HG02981 (cell line): Measurements from ENCODE around the gene R3HCC1L.

Experiments
- ATAC-seq: cut with Tn5 transposase; IDR thresholded peaks from one replicate; pipeline ENCODE4 v1.9.1; 2021; ENCODE audit warnings: mild to moderate bottlenecking, moderate library complexity; ENCODE audit not compliant: unreplicated experiment

The R3HCC1L gene

DNA sequence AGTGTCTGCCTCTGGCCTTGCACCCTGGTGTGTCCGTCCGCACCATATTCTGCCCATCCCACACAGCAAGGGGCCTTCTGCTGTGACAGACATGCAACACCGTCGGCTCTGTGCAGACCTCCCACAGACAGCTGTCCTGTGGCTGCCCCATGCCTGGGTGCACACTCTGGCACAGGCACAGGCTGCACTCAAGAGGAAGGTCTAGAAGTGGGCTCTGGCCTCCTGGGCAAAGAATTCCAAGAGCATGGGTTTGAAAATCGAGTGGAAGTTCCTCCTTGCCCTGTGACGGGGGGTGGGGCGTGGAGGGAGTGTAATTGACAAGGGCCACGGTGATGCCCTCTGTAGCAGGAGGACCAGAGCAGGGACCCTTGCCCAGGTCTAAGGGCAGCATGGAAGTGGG is 137.8 kb downstream of the R3HCC1L start:
- no peak for ATAC-seq

DNA sequence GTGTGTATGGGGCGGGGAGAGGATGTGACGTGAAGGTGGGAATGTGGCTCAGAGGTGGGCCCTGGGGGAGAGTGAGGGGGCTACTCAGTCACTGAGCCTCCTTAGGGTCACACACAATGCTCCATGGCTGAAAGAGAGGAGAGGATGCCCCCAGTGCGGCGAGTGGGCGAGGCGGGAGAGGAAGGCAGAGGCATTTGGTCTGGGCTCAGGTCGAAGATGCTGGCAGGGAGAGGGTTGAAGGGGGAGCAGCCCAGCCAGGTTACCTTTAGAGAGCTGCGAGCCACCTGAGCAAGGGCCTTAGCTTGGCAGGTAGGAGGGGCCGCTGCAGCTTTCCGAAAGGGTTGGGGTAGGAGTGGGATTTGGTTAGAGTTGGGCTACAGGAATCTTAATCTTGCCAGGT is 138.2 kb downstream of the R3HCC1L start:
- no peak for ATAC-seq

DNA sequence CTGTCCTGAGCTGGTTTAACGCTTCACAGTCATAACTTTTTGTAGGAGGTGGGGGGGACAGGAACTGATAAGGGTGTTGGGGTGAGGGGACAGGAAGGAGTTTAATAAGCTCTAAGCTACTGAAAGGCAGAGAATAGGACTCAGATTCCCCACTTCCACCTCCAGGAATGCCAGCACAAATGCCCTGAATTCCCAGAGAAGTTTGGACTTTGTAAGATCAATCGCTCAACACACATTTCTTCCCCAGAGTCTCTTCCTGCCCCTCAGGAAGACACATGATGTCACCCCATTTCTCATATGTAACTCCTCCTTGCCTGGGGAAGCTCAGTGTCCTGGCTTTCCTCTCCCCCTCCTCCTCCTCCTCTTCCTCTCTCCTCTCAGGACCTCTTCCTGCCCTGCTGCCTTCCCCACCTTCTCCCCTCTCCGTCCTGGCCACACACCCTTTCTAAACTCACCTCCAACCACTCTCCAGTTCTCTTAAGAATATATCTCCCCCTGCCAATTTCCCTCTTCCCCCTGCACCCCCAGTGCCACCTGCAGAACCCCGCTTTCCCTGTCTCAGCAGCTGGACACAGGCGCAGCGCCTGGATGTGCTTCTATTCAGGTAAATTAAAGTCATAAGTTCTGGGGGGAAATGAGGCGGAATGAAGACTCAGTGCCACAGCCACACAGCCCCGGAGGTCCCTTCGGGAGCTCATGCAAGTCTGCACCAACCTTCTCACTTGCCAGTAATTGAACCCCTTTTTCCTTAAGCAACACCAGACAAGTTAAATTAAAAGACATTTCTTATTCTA is 138.8 kb downstream of the R3HCC1L start:
- no peak for ATAC-seq

DNA sequence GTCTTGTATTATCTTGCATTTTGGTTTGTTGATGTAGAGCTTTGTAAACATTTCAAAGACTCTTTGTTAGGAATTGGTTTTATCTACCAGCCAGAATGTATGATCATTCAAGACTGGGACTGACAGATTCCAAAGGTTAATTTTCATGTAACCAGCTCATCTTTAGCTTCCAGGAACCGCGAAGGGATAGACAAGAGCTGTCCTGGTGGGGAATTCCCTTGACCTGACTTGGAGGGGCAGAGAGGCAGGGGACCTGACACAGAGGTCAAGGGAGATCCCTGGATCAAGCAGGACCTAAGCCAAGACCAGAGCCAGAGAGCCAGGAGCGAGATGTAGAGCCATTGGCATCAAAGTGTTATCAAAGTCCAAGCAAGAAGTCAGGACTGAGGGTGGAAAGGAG is 140.1 kb downstream of the R3HCC1L start:
- ATAC-seq: no peak

DNA sequence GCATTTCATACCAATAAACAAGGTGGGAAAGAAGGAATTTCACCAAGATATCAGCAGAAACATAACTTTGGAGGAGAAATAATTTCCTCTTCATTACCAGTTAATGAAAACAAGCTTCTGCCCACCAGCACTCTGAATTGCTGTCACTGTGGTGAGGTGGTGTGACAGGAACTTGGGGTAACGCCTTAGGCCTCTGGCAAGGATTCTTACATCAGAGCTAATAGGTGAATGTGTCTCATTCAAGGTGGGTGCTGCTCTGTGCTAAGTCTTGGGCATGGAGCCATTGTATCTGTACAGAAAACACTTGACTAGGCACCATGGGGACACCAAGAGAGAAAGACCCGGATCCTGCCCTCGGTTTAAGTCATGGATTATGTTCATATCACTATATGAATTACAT is 141.9 kb downstream of the R3HCC1L start:
- no peak for ATAC-seq

DNA sequence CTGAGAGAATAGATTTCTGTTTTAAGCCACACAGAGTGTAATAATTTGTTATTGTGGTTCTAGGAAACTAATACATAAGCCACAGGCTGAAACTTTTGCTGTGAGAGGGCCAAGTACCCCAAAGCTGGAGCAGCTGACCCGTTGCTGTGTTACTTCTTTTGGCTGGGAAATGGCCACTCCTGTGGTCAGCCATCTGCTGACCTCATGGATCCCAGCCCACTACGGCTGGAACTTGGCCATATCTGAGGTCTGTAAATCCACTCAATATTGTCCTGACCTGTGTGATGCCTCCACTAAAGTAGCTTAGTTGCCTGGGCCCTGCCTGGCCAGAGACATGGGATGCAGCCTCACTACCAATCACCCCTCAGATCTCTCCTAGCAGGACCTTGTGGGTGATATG is 151.0 kb downstream of the R3HCC1L start:
- no peak for ATAC-seq

DNA sequence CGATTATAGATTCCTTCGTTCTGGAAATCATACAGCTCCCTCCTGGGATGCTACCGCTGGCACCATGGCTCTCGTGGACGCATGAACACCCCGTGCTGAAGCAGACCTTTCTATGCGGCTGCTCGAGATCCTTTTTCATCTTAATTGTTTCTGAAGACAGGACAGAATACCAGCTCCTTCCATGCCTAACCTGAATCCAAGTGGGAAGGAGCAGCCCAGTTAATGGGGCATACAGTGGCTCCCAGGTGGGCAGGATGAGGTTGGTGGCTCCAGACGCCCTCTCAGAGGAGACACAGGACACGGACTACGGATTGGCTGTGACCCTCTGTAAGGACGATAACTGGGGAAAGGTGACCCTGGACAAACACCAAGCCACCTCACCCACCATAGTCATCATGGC is 152.0 kb downstream of the R3HCC1L start:
- no peak for ATAC-seq

DNA sequence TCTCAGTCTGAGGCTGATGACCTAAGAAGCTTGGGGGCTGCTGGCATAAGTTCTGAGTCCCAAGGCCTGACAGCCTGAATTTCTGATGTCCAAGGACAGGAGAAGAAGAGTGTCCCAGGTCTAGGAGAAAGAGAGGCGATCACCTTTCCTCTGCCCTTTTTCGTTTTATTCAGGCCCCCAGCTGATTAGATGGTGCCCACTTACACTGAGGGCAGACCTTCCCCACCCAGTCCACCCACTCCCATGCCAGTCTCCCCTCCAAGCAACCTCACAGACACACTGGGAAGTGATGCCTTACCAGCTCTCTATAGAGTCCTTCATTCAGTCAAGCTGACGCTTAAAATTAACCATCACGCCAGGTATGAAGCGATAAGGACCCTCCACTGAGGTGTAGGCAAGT is 152.9 kb downstream of the R3HCC1L start:
- ATAC-seq: no peak

DNA sequence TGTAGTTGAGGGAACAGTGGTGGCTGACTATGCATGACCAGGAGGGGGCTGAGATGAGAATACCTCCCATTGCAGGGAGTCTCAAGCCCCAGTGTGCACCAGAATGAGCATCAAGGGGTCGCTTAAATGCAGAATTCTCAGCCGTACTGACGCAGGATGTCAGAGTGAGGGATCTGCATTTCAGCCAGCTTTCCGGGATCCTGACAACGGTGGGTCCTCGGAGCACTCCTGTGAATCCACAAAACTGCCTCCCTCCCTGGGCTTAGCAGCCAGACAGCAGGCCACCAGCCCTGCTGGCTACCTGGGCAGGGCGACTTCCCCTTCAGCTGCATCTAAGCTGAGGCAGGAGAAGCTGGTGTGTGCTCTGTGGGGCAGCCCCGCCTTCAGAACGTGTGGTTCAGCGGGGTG is 155.3 kb downstream of the R3HCC1L start:
- ATAC-seq: no peak

DNA sequence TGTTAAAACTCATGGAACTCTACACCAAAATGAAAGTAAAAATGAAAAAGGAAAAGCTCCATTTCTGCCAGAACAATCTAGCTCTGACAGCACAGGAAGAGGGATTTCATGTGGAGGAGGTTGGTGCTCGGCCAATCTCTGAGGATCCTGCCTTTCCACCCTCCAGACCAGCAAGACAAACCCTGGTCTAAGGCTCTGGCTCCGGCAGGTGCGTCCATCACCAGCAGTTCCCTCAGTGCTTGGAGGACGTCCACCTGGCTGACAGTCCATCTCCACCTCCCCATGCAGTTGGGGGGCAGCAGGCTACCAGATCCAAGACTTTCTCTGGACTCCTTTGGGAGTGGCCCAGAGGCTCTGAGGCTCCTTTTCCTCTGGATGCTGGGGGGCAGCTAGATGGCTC is 158.5 kb downstream of the R3HCC1L start:
- ATAC-seq: no peak

DNA sequence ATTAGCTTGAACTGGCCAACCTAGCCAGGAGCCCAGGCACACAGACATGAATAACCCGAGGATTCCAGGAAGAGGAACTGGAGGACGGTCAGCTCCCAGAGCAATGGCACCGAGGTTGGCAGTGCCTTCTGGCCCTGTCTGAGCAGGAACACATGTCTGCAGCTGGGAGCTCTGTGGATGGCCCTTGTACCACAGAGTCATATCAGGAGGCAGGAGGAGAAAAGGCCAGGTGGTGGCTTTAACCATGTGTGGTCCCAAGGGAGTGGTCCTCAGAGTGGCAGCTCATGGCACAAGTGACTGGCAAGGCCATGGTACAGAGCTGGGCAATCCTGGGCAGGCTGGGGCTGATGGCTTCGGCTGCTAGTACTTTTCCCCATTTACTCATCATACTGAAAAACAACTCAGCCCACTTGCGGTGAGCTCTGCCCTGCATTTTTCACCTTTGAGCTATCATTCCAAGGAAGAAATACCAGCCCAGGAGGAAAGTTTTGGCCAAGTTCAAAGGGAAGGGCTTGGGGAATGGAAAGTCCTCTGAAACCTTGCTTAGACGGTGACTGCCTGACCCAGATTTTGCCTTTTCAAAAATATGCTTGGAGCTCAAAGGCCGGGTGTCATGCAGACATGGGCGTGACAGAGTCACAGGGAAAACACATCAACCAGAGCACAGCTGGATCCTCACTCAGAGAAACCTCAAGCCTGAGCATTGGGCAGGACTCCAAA is 159.3 kb downstream of the R3HCC1L start:
- ATAC-seq: no peak

DNA sequence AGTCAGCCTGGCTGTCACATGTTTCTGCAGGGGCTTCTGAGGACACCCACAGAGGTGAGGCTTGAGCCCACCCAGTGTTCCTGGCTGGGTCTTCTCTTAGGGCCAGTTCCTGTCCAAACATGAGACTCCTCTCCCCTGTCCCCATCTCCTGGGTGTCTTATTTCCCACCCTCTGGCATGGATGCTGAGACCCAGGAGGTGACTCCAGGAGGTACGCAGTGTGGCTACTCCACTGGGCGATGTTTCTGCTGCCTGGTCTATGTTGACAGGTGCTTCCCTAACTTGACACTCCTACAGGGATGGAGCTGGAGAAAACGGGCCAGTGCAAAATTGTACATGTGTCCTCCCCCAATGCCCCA is 159.8 kb downstream of the R3HCC1L start:
- no peak for ATAC-seq
